ENCODE measurements around the gene MME.

The MME gene

GRCh38 chr3:155064920-155065319 lies 15.2 kb upstream of the MME start:
- H3K4me1 ChIP-seq (ENCODE audit: control insufficient read depth, low read length): peaks cover 32% of the 10 kb centered on the region
- H3K4me3 ChIP-seq (ENCODE audit: low read length): peak overlapping the region; percentile 40; the same call in 1 of the 2 replicates
- H3K9me3 ChIP-seq (ENCODE audit: control insufficient read depth, insufficient read depth, low read length): no peaks in the 10 kb centered on the region
- no peaks in the 10 kb centered on the region for H3K79me2 ChIP-seq (ENCODE audit: control insufficient read depth, low read length)
- H3K4me2 ChIP-seq (ENCODE audit: low read length): peak overlapping the region; percentile 66
- peaks cover 5% of the 10 kb centered on the region; the same call in 1 of the 2 replicates for H3F3A ChIP-seq (ENCODE audit: control insufficient read depth, insufficient read depth)
- no peaks in the 10 kb centered on the region for H4K20me1 ChIP-seq (ENCODE audit: control insufficient read depth, insufficient read depth, low read depth, low read length)
- peak overlapping the region; percentile 60 for H3K27ac ChIP-seq (ENCODE audit: low read depth, low read length)
- H3K9me2 ChIP-seq (replicated peaks; ENCODE audit: control insufficient read depth, low read length): no peaks in the 10 kb centered on the region
- H3K36me3 ChIP-seq (ENCODE audit: control insufficient read depth, low read length): no peaks in the 10 kb centered on the region
- no peak for TF ChIP-seq EZH2phosphoT487 (IDR thresholded peaks at IDR 0.05; ENCODE audit: borderline replicate concordance, low read length)
- no peak for TF ChIP-seq CTCF (IDR thresholded peaks at IDR 0.05; ENCODE audit: low read depth, low read length, poor library complexity, severe bottlenecking)
- H3K27me3 ChIP-seq (ENCODE audit: control insufficient read depth, low read length): no peaks in the 10 kb centered on the region

GRCh38 chr3:155065537-155065936 lies 14.6 kb upstream of the MME start:
- peak overlapping the region; percentile 66 for H3K4me2 ChIP-seq (ENCODE audit: low read length)
- no peaks in the 10 kb centered on the region for H4K20me1 ChIP-seq (ENCODE audit: control insufficient read depth, insufficient read depth, low read depth, low read length)
- H3K27me3 ChIP-seq (ENCODE audit: control insufficient read depth, low read length): no peaks in the 10 kb centered on the region
- H3K36me3 ChIP-seq (ENCODE audit: control insufficient read depth, low read length): no peaks in the 10 kb centered on the region
- H3K9me2 ChIP-seq (replicated peaks; ENCODE audit: control insufficient read depth, low read length): no peaks in the 10 kb centered on the region
- peak overlapping the region; percentile 40 for H3K4me3 ChIP-seq (ENCODE audit: low read length)
- H3K27ac ChIP-seq (ENCODE audit: low read depth, low read length): peak overlapping the region; percentile 60
- TF ChIP-seq CTCF (IDR thresholded peaks at IDR 0.05; ENCODE audit: low read depth, low read length, poor library complexity, severe bottlenecking): no peak
- TF ChIP-seq EZH2phosphoT487 (IDR thresholded peaks at IDR 0.05; ENCODE audit: borderline replicate concordance, low read length): no peak
- peaks cover 26% of the 10 kb centered on the region for H3K4me1 ChIP-seq (ENCODE audit: control insufficient read depth, low read length)
- no peaks in the 10 kb centered on the region for H3K79me2 ChIP-seq (ENCODE audit: control insufficient read depth, low read length)
- no peaks in the 10 kb centered on the region for H3K9me3 ChIP-seq (ENCODE audit: control insufficient read depth, insufficient read depth, low read length)
- peaks cover 5% of the 10 kb centered on the region; the same call in 1 of the 2 replicates for H3F3A ChIP-seq (ENCODE audit: control insufficient read depth, insufficient read depth)

GRCh38 chr3:155069729-155070128 lies 10.4 kb upstream of the MME start:
- H3K4me3 ChIP-seq (ENCODE audit: low read length): no peak overlapping the region
- H3K27me3 ChIP-seq (ENCODE audit: control insufficient read depth, low read length): no peaks in the 10 kb centered on the region
- H3K4me1 ChIP-seq (ENCODE audit: control insufficient read depth, low read length): peaks cover 22% of the 10 kb centered on the region
- H3K27ac ChIP-seq (ENCODE audit: low read depth, low read length): no peak overlapping the region
- peaks cover 3% of the 10 kb centered on the region; the same call in 1 of the 2 replicates for H3K9me3 ChIP-seq (ENCODE audit: control insufficient read depth, insufficient read depth, low read length)
- no peaks in the 10 kb centered on the region for H3K79me2 ChIP-seq (ENCODE audit: control insufficient read depth, low read length)
- H3F3A ChIP-seq (ENCODE audit: control insufficient read depth, insufficient read depth): peaks cover 2% of the 10 kb centered on the region
- no peaks in the 10 kb centered on the region for H3K9me2 ChIP-seq (replicated peaks; ENCODE audit: control insufficient read depth, low read length)
- TF ChIP-seq CTCF (IDR thresholded peaks at IDR 0.05; ENCODE audit: low read depth, low read length, poor library complexity, severe bottlenecking) (no peak), EZH2phosphoT487 (IDR thresholded peaks at IDR 0.05; ENCODE audit: borderline replicate concordance, low read length) (no peak)
- no peak overlapping the region for H3K4me2 ChIP-seq (ENCODE audit: low read length)
- H3K36me3 ChIP-seq (ENCODE audit: control insufficient read depth, low read length): no peaks in the 10 kb centered on the region
- no peaks in the 10 kb centered on the region for H4K20me1 ChIP-seq (ENCODE audit: control insufficient read depth, insufficient read depth, low read depth, low read length)

Measured in DOHH2 (cell line).